Stimulated activated naive CD8-positive, alpha-beta T cell treated with anti-CD3 and anti-CD28 coated beads, Interleukin-15, Interleukin-2, amounts not matched to agents 100 ng/mL and 50 ng/mL, for 24 hours (primary cell): ENCODE measurements around the gene AOC2.
"Not testable (repeated sequence)": the region's sequence is repeated elsewhere in the genome, so short reads cannot be mapped to it uniquely, and the experiment has no call there.

Experiments used
- H3K27ac Mint-ChIP-seq: one replicate; pipeline ENCODE4 v1.8.0; 2021; ENCODE audit warnings: mild to moderate bottlenecking, mixed read lengths
- H3K27me3 Mint-ChIP-seq: one replicate; pipeline ENCODE4 v1.8.0; 2021; ENCODE audit warnings: mixed read lengths
- H3K36me3 Mint-ChIP-seq: one replicate; pipeline ENCODE4 v1.8.0; 2021; ENCODE audit warnings: low read depth, mixed read lengths
- H3K4me1 Mint-ChIP-seq: one replicate; pipeline ENCODE4 v1.8.0; 2021; ENCODE audit warnings: low read depth, mixed read lengths
- H3K4me3 Mint-ChIP-seq: one replicate; pipeline ENCODE4 v1.8.0; 2021; ENCODE audit warnings: mild to moderate bottlenecking, mixed read lengths
- H3K9me3 Mint-ChIP-seq: one replicate; pipeline ENCODE4 v1.8.0; 2021; ENCODE audit warnings: mixed read lengths

The AOC2 gene

DNA sequence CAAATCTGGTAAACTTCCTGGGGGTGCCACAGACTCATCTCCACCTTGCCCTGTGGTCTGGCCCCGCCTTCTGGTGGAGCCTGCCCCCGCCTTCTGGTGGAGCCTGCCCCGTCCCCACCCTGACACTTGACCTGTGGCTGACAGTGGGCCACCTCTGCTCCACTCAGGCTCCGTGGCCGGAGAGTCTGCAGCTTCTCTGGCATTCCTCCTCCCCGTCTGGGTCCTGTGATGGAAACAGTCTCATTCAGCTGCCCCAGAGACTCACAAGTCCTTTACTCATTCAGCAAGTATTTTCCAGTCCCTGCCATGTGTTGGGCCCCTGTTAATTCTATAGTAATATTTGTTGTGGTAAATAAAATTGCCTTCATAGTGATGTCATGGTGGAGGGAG lies 35.2 kb downstream of the AOC2 start:
- Mint-ChIP-seq H3K36me3 (no peaks in the 10 kb centered on the region), H3K4me1 (no peaks in the 10 kb centered on the region), H3K9me3 (no peaks in the 10 kb centered on the region), H3K27ac (no peak overlapping the region), H3K27me3 (peaks cover 18% of the 10 kb centered on the region), H3K4me3 (no peak overlapping the region)

DNA sequence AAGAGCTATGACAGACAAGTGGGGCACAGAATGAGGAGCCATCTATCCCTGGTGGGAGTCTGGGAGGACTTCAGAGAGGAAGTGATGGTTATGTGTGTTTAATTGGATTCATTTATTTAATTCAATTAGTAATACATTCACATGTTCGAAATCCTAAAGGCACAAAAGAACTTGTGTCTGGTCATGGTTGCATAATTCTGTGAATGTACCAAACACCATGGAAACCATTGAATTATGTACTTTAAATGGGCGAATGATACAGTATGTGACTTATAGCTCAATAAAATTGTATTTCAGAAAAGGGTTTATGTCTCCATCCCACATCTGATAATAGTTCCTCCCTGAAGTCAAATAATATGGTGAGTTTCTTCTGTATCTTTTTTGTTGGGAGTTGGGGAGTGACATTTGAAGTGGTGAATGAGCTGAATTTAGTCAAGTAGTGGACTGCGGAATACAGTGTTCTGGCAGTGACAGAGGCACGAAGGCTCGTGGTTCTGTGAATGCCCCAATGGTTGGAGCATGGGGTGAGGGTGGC lies 36.5 kb downstream of the AOC2 start:
- Mint-ChIP-seq H3K4me1 (no peaks in the 10 kb centered on the region), H3K36me3 (no peaks in the 10 kb centered on the region), H3K27me3 (peaks cover 18% of the 10 kb centered on the region), H3K9me3 (no peaks in the 10 kb centered on the region), H3K4me3 (no peak overlapping the region), H3K27ac (no peak overlapping the region)

DNA sequence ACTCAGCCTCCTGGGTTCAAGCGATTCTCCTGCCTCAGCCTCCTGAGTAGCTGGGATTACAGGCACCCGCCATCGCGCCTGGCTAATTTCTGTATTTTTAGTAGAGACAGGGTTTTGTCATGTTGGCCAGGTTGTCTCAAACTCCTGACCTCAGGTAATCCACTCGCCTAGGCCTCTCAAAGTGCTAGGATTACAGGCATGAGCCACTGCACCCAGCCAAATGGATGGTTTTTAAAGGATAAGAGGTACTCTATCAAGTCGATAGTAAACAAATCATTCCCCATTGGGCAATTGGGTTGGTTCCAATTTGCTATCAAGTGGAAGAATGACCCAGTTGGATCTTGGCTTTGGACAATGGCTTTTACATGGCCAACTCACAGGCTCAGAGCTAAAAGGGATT lies 37.3 kb downstream of the AOC2 start:
- H3K27ac Mint-ChIP-seq, H3K4me3 Mint-ChIP-seq, H3K9me3 Mint-ChIP-seq, H3K4me1 Mint-ChIP-seq, H3K36me3 Mint-ChIP-seq: not testable (repeated sequence)
- peaks cover 18% of the 10 kb centered on the region for H3K27me3 Mint-ChIP-seq

DNA sequence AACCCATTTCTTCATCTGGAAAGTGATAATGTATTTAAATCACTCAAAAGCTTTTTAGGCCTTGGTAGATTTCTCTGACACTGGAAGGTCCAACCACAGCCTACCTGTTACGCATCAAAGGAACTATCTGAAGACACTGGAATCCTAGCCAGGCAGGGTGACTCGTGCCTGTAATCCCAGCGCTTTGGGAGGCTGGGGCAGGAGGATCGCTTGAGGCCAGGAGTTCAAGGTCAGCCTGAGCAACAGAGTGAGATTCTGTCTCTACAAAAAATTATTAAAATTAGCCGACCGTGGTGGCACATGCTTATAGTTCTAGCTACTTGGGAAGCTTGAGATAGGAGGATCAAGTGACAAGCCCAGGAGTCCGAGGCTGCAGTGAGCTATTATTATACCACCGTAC lies 37.8 kb downstream of the AOC2 start:
- peaks cover 17% of the 10 kb centered on the region for H3K27me3 Mint-ChIP-seq
- H3K27ac Mint-ChIP-seq, result no peak overlapping the region
- no peak overlapping the region for H3K4me3 Mint-ChIP-seq
- H3K9me3 Mint-ChIP-seq, result no peaks in the 10 kb centered on the region
- no peaks in the 10 kb centered on the region for H3K4me1 Mint-ChIP-seq
- no peaks in the 10 kb centered on the region for H3K36me3 Mint-ChIP-seq

DNA sequence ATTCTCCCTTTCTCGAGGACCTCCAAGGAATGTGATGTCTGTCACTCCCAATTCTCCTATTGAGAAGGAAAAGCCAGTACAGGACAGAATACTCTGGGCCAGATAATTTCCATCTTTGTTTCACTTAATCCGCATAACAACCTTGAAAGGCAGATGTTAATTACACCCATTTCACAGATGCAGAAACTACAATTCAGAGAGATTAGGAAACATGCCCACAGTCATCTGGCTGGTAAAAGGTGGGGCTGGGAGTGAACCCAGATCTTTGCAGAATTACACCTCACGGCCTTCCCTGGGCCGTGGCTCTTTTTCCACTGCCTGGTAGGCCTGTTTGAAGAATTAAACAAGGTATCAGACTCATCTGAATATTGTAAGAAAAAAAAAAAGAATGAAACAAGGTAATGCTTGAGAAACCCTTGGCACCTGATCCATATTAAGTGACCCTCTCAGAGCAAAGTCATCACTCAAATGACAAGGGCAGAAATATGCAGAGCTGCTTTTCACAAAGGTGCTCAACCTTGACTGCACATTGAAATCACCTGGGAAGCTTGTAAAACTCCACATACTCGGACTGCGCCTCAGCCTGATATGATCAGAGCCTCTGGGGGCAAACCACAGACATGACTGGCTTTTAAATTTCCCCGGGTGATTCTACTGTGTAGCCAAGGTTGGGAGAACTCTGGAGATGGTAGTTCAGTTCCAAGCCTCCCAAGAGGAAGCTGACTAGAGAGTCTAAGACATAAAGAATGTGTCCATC lies 39.6 kb downstream of the AOC2 start:
- no peak overlapping the region for H3K27ac Mint-ChIP-seq
- H3K4me3 Mint-ChIP-seq, result no peak overlapping the region
- peaks cover 4% of the 10 kb centered on the region for H3K27me3 Mint-ChIP-seq
- H3K4me1 Mint-ChIP-seq, result no peaks in the 10 kb centered on the region
- no peaks in the 10 kb centered on the region for H3K36me3 Mint-ChIP-seq
- H3K9me3 Mint-ChIP-seq, result no peaks in the 10 kb centered on the region

DNA sequence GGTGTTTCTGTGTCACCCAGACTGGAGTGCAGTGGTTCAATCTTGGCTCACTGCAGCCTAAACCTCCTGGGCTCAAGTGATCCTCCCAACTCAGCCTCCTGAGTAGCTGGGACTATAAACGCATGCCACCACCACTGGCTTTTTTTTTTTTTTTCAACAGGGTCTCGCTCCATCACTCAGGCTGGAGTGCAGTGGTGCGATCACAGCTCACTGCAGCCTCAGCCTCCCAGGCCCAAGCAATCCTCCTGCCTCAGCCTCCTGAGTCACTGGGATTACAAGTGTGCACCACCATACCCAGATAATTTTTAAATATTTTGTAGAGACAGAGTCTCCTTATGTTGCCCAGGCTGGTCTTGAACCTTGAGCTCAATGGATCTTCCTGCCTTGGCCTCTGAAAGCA lies 41.4 kb downstream of the AOC2 start:
- not testable (repeated sequence) for H3K9me3 Mint-ChIP-seq, H3K4me1 Mint-ChIP-seq, H3K27ac Mint-ChIP-seq, H3K4me3 Mint-ChIP-seq, H3K27me3 Mint-ChIP-seq, H3K36me3 Mint-ChIP-seq

DNA sequence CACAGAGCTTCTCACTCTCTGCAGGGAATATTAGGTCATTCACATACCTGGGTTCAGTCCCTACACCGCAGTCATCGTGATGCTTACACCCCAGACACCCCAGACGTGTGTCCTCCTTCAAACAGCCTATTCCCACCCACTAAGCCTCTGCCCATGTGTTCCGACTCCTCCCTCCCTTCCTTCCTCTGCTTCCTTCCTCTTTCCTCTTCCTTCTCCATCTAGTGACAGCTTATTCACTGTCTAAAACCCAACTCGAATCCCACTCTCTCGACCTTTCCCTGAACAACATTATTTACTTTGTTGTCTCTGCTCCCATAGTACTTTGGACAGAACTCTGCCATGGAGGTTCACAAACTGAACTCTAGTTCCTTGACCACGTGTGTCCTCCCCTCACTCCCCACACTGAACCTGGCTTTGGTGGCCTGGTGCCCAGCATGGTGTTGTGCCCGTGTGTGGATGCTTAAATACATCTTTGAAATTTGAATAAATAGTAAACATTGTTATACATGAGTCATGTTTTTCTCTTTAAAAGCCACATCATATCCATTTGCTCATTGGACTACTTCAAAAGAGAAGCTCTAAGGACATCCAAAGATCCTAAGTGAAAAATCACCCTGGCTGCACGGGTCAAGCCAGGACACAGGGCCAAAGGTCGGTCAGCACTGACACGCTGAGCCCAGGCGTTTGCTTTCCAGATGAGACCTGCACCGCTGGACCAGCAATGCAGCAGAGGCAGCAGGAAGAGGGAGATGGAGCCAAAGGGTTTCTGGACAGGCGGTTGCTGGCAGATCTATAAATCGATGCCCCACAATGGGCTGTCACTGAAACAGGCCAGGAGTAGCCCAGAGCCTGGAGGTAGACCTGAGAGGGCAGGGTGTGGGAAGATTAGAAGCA lies 42.1 kb downstream of the AOC2 start:
- Mint-ChIP-seq H3K9me3 (no peaks in the 10 kb centered on the region), H3K27ac (no peak overlapping the region), H3K27me3 (no peaks in the 10 kb centered on the region), H3K4me1 (no peaks in the 10 kb centered on the region), H3K4me3 (no peak overlapping the region), H3K36me3 (no peaks in the 10 kb centered on the region)

DNA sequence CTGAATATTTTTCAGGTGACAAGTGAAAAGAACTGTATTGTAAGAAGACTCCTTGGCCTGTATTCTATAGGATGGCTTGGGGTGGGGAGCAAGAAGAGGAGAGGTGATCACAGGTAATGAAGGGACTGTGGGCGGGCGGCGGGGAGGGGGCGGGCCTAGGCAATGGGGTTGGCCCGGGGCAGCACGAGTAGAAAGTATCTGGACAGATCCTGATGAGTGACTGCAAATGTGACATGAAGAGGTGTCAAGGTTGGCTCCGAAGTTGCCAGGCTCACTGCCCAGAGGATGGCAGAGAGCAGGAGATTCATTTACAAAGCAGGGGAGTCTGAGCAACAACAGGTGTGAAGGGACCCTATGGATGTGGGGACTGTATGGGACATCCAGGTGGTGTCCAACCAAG lies 45.4 kb downstream of the AOC2 start:
- H3K27me3 Mint-ChIP-seq, result peaks cover 4% of the 10 kb centered on the region
- no peak overlapping the region for H3K4me3 Mint-ChIP-seq
- H3K9me3 Mint-ChIP-seq, result no peaks in the 10 kb centered on the region
- H3K27ac Mint-ChIP-seq, result no peak overlapping the region
- no peaks in the 10 kb centered on the region for H3K4me1 Mint-ChIP-seq
- H3K36me3 Mint-ChIP-seq, result no peaks in the 10 kb centered on the region

DNA sequence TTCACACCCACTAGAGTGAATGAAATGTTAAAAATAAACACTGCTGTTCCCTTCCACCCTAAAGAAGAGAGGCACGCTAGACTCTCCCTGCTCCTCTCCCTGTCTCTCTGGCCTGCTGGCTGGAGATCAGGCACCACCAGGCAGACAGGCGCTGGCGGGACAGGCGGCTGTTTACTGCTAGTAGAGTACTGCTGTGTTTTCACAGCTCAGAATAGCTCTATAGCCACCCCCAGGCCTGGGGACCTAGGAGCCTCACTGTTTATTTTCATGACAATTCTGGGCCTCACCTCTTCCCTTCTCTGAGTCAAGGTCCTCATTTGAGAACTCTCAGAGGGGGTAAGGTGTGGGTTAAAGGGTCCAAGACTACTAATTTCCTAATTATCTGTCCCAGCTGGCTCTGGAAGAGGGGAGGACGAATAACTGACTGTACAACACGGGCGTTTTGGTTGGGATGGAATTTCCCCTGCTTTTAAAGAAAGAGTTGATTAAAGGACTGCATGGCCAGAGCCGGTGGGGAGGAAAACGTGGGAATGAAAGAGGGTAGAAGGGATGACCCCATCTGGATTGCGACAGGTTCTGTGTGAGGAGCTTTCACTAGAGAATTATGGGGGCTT lies 47.3 kb downstream of the AOC2 start:
- Mint-ChIP-seq H3K4me1 (no peaks in the 10 kb centered on the region), H3K36me3 (no peaks in the 10 kb centered on the region), H3K9me3 (no peaks in the 10 kb centered on the region), H3K27me3 (peaks cover 4% of the 10 kb centered on the region), H3K27ac (no peak overlapping the region), H3K4me3 (no peak overlapping the region)

DNA sequence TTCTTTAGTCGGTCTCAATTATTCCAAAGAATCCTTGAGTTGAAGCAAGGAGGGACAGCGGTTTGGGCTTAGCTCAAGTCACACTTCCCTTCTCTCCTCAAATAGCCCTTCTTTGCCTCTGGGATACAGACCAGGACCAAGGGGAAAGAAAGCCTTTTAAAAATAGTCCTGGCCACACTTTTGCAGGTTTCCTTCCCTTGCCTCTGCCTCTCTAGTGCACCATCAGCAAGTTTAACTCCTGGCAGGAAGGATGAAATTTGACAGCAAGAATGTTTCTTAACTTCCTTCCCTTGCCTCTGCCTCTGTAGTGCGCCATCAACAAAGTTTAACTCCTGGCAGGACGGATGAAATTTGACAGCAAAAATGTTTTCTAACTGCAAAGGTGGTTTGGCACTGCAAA lies 49.0 kb downstream of the AOC2 start:
- no peak overlapping the region for H3K4me3 Mint-ChIP-seq
- H3K27me3 Mint-ChIP-seq, result peaks cover 7% of the 10 kb centered on the region
- H3K9me3 Mint-ChIP-seq, result no peaks in the 10 kb centered on the region
- H3K4me1 Mint-ChIP-seq, result no peaks in the 10 kb centered on the region
- H3K27ac Mint-ChIP-seq, result no peak overlapping the region
- H3K36me3 Mint-ChIP-seq, result no peaks in the 10 kb centered on the region

DNA sequence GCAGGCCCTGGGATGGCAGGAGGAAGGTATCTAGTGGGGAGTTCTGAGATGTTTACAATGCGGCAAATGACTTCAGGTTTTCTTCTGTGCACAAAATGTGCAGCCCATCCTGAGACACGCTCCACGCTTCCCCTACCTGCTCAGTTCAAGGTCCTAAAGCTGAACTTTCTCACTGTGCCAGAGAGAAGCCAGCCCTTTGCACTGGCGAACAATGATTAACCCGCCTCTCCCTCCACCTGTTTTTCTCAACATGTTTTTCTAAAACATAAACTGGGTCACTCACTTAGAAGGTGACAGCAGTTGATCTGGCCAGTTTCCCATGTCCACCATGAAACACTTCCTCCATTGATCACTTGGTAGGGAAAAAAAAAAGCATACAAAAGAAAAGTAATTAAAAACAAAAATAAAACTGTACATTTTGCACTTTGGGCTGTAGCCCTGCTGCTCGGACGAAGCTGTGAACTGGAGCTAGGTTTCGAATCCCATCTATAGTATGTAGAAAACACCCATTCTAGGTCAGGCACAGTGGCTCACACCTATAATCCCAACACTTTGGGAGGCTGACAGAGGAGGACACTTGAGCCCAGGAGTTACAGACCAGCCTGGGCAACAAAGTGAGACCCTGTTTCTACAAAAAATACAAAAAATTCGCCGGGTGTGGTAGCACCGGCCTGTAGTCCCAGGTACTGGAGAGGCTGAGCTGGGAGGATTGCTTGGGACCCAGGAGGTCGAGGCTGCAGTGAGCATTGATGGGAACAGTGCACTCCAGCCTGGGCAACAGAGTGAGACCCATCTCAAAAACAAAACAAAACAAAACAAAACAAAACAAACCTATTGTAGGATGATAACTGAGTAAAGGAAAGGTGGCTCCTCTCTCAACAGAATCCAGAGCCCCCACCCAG lies 50.2 kb downstream of the AOC2 start:
- H3K36me3 Mint-ChIP-seq, result no peaks in the 10 kb centered on the region
- H3K27ac Mint-ChIP-seq, result no peak overlapping the region
- H3K4me1 Mint-ChIP-seq, result no peaks in the 10 kb centered on the region
- H3K27me3 Mint-ChIP-seq, result peaks cover 7% of the 10 kb centered on the region
- no peaks in the 10 kb centered on the region for H3K9me3 Mint-ChIP-seq
- no peak overlapping the region for H3K4me3 Mint-ChIP-seq

DNA sequence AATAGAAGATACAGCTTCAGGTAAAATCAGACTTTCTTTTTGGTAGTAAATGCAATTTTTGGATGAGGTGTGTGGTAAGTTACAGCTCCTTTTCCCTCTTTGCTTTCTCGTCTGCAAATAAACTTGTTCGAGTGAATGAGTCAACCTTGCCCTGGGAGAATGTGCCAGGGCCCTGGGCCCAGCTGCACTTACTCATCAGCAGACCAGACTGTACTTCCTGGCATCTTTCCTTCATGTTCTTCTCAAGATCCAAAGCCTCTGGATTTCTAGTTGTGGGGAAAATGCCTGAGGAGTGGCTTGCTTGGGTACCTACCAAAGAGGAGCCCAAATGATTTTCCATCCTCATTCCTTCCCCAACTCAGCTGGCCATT lies 50.8 kb downstream of the AOC2 start:
- Mint-ChIP-seq H3K4me3 (no peak overlapping the region), H3K4me1 (no peaks in the 10 kb centered on the region), H3K27me3 (peaks cover 7% of the 10 kb centered on the region), H3K9me3 (no peaks in the 10 kb centered on the region), H3K27ac (no peak overlapping the region), H3K36me3 (no peaks in the 10 kb centered on the region)

DNA sequence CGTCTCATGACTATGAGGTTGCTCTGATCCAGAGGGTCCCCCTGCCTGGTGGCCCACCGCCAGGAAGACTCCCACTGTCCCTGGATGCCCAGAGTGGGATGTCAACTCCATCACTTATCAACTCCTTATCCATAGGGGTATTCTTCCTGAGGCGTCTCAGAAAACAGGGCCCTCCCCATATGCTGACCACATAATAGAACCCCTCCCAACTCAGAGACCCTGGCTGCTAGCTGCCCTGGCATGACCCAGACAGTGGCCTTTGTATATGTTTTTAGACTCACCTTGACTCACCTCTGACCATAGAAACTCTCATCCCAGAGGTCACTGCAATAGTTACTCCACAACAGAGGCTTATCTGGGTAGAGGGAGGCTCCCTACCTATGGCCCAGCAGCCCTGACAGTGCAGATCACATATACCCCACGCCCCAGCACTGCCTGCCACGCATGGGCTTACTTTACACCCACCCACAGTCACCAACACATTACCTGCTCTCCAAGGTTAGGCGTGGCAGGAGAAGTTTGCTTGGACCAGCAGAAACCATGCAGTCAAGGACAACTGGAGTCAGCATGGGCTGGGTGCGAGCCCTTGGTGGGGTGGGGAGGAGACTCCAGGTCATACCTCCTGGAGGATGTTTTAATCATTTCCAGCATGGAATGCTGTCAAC lies 53.9 kb downstream of the AOC2 start:
- no peaks in the 10 kb centered on the region for H3K9me3 Mint-ChIP-seq
- H3K27ac Mint-ChIP-seq, result no peak overlapping the region
- no peaks in the 10 kb centered on the region for H3K36me3 Mint-ChIP-seq
- peaks cover 13% of the 10 kb centered on the region for H3K27me3 Mint-ChIP-seq
- H3K4me3 Mint-ChIP-seq, result no peak overlapping the region
- H3K4me1 Mint-ChIP-seq, result no peaks in the 10 kb centered on the region

DNA sequence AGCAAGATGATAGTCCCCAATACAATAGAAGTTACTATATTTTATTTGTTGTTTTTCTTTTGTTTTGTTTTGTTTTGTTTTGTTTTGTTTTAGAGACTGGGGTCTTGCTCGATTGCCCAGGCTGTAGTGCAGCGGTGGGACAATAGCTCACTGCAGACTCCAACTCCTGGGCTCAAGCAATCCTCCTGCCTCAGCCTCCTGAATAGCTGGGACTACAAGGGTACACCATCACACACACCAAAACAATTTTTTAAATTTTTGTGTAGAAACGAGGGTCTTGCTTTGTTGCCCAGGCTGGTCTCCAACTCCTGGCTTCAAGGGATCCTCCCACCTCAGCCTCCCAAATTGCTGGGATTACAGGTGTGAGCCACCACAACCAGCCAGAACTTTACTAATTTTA lies 55.6 kb downstream of the AOC2 start:
- not testable (repeated sequence) for H3K27ac Mint-ChIP-seq, H3K36me3 Mint-ChIP-seq, H3K4me3 Mint-ChIP-seq, H3K9me3 Mint-ChIP-seq, H3K27me3 Mint-ChIP-seq, H3K4me1 Mint-ChIP-seq
